DND-41 (cell line): ENCODE results near the gene GIPC2.

Source experiments
- CTCF ChIP-seq: IDR thresholded peaks from 2 replicates; pipeline ENCODE4 v1.5.1; 2012; ENCODE audit warnings: borderline replicate concordance, low read length, moderate library complexity, mild to moderate bottlenecking; ENCODE audit not compliant: poor library complexity, severe bottlenecking; ENCODE audit errors: extremely low read depth
- EZH2 ChIP-seq: IDR thresholded peaks from 3 replicates; pipeline ENCODE4 v1.6.1; 2012; ENCODE audit warnings: borderline replicate concordance, low read depth, mild to moderate bottlenecking, moderate library complexity, low read length, inconsistent platforms; ENCODE audit not compliant: severe bottlenecking

DNA sequence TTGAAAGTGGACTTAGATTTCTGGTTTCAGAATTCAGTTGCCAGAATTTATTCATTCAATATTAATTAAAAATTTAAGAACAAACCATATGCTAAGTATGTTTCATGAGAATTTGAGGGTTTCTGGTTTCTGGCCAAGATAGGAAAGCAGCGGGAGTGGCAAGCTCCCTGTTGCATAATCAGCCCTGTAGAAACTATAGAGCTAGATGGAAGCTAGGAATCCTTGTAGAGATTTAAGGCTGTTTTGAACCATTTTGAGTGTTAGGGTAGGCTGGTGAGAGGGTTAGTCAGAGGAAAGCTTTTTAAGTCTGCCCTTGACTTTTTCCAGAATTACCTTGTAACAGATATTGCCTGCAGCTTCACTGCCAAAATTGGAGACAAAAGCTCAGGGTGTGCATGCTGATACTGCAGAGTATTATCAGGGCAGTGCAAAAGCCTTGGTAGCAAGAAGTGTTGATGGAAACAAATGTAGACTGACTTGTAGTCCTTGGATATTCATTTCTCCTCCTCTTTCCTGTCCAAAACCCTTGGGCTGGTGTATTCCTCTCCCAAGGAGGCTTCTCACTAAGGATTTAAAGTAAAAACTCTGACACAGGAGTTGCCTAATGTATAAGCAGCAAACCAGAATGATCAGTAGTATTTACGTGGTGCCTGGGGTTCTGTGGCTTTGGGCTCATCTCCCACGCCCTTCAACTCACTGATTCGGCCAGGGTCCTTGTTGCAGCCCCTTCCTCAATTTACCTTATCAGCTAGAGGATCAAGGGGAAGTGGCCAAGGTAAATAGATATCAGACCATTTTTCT lies 12.6 kb upstream of the GIPC2 start:
- no peak for TF ChIP-seq CTCF
- TF ChIP-seq EZH2 = no peak
